GM21515 (cell line): ENCODE results near the gene PHOSPHO1.

Experiments used
- ATAC-seq: cut with Tn5 transposase; IDR thresholded peaks from one replicate; pipeline ENCODE4 v1.9.1; 2021; ENCODE audit not compliant: unreplicated experiment

The PHOSPHO1 gene

DNA sequence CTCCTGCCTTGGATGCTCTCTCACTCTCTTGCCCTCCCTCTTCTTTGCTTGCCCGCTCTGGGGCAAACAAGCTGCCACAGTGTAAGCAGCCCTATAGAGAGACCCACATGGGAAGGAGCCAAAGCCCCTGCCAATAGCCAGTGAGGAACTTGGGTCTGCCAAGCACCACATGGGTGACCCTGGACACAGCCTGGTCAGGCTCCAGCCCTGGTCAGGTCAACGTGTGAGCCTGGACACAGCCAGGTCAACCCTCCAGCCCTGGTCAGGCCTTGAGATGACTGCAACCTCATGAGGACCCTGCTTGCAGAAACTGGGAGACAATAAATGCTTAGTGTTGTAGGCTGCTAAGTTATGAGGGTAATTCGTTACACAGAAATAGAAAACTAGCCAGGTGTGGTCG lies 14.3 kb upstream of the PHOSPHO1 start:
- no peak for ATAC-seq

GRCh38 chr17:49242813-49243212 lies 12.2 kb upstream of the PHOSPHO1 start:
- no peak for ATAC-seq

DNA sequence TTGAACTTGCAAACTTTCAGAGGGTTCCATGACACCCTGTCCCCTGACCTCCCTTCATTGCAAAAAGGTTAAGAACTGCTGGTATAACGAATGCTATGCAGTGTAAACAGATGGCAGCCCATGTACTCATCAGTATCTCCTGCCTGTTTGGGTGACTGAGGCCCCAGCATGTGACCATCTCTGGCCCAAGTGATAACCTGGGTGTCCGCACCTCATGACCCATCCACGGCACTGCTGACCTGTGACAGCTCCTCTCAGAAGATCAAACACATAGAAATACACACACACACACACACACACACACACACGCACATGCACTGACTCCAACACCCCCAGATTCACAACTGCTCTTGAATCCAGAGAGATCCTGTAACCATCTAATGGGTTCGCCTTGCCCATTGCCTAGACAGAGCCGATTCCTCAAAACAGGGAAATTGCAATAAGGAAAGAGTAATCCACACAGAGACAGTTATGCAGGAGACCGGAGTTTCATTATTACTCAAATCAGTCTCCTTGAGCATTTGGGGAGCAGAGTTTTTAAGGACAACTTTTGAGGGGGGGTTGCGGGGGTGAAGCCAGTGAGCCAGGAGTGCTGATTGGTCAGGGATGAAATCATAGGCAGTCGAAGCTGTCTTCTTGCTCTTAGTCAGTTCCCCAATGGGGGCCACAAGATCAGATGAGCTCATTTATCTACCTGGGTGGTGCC lies 11.3 kb upstream of the PHOSPHO1 start:
- ATAC-seq: no peak

GRCh38 chr17:49241040-49241439 lies 10.5 kb upstream of the PHOSPHO1 start:
- no peak for ATAC-seq

DNA sequence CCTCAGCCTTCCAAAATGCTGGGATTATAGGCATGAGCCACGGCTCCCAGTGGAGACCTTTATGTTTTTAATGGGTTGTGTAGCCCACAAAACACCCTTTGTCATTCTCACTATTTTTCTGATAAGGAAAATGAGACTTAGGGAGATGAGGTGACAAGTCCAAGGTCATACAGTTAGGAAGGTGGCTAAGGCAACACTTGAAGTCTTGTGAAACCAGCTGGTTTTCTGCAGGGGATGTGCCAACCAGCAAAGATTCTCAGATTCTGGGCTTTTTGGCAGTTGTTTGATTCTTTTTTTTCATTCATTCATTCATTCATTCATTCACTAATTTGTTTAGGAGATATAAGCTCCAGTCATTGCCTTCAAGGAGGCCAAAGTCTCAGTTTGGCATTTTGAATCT lies 10.0 kb upstream of the PHOSPHO1 start:
- ATAC-seq: no peak

- ATAC-seq: no peak
Observed at GRCh38 chr17:49239963-49240362, 9.4 kb upstream of the PHOSPHO1 start.

DNA sequence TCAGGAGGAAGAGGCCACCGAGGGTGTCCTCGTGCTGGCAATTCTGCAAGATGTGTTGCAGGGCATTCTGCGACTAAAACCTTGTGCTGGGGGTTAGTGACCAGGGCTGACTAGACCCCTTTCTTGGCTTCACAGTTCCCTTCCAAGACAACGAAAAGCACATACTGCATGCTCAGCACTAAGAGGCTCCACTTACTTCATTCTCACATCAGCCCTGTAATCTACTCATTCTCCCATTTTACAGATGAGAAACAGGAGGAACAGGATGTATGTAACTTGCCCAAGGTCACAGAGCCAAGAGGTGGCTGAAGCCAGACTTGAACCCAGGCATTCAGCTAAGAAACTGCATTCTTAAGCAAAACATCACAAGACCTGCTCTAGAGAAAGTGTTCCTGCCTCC lies 5.3 kb upstream of the PHOSPHO1 start:
- no peak for ATAC-seq

GRCh38 chr17:49234509-49235080 lies 4.0 kb upstream of the PHOSPHO1 start:
- no peak for ATAC-seq

DNA sequence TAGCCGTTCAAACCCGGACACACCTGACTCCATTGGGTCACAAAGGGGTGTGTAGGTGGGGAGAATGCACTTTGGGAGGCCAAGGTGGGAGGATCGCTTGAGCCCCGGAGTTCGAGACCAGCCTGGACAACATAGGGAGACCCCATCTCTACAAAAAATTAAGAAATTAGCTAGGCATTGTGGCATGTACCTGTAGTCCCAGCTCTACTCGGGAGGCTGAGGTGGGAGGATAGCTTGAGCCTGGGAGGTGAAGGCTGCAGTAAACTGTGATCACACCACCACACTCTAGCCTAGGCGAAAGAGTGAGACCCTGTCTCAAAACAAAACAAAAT lies 942 bp upstream of the PHOSPHO1 start:
- no peak for ATAC-seq

DNA sequence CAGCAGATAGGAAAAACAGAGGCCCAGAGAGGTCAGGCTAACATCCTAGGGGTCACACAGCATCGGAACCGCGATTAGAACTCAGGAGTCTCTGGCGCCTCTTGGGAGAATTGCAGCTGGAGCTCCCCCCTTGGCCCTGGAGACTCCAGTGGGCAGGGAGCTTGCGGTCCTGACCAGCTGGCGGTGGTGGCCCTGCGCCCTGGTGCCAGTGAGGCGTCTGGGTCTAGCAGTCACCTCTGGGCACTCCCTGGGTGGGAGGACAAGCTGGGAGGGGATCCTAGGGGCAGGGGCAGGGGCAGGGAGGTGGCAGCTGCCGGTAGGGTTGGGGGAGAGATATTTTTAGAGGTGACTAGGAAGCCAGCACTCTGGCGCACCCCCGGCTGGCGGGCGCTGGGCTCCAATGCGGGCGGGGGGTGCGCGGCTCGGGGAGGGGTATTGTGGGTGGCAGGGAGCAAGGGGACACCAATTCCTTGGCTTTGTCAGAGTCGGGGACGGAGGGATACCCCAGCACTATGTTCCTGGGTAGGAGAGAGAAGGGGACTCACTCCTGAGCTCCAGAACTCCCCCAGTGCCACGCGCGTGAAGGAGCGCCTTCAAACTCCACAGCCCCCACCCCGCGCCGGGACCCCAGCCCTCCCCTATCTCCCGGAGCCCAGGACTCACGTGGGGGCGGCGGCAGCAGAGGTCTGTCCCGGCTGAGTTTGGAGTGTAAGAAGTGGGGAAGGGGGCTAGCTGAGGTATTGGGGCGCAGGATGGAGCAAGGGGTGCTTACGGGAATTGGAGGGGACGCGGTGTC lies 584 bp downstream of the PHOSPHO1 start:
- peak; percentile 5 for ATAC-seq

GRCh38 chr17:49229076-49229804 lies 1.3 kb downstream of the PHOSPHO1 start:
- ATAC-seq: no peak

DNA sequence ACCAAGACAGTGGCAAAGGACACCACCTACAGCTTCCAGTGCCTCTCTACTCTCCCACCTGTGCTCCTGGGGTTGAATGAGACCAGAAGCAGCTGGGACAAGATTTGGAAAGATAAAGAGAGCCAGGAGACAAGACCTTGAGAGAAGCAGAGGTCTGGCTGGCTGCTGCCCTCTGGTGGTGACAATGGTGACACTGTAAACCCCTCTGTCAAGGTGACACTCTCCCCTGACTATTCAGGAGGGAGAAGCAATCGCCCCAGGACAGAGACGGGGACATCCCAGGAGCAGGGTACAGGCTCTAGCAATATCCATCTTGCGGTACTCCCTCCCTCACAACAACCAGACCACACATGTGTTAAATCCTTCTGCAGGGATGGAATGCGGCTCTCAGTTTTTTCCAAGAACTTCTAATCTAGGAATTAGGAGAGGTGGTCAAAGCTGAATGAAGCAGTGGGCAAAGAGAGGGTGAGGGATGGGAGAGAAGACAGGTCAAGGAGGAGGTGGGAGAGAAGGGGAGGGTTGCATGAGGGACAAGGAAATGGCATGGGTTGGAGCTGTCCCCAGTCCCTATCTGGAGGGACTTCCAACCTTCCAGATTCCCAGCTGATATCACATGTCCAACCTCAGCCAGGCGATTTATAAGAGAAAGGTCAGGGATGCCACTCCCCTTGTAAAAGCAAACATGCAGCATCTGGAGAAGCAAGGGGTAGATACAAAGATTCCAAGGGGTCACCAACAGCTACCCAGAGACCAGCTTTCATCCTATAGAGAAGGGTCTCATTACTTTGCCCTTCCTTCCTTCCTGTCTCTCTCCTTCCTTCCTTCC lies 2.9 kb downstream of the PHOSPHO1 start:
- no peak for ATAC-seq

- ATAC-seq: no peak
Observed at GRCh38 chr17:49226771-49227435, 3.7 kb downstream of the PHOSPHO1 start.

- no peak for ATAC-seq
Observed at GRCh38 chr17:49225554-49226236, 4.9 kb downstream of the PHOSPHO1 start.

GRCh38 chr17:49224997-49225337 lies 5.6 kb downstream of the PHOSPHO1 start:
- no peak for ATAC-seq

- ATAC-seq: no peak
Observed at GRCh38 chr17:49224198-49224996, 6.2 kb downstream of the PHOSPHO1 start.

GRCh38 chr17:49223517-49224197 lies 6.9 kb downstream of the PHOSPHO1 start:
- no peak for ATAC-seq

GRCh38 chr17:49223168-49223516 lies 7.4 kb downstream of the PHOSPHO1 start:
- ATAC-seq: no peak

- no peak for ATAC-seq
Observed at GRCh38 chr17:49219987-49220386, 10.6 kb downstream of the PHOSPHO1 start.
